ENCODE data around the gene APRT. TPM values are rescaled to one million over a fixed set of nuclear protein-coding genes. Genes with fewer than 3 reads are reported as not detected.

The APRT gene
- total RNA-seq, 2 experiments from 2014 or later: 153 to 154 TPM

- TF ChIP-seq CTCF (IDR thresholded peaks at IDR 0.05): no peak
- ChIA-PET POLR2A (no interaction called here), CTCF (no interaction called here)
- Mint-ChIP-seq H3K27me3 (no peaks in the 10 kb centered on the region), H3K9me3 (no peaks in the 10 kb centered on the region), H3K4me3 (no peak overlapping the region), H3K27ac (no peak overlapping the region), H3K4me1 (ENCODE audit: low read depth) (no peaks in the 10 kb centered on the region), H3K36me3 (ENCODE audit: low read depth) (peaks cover 10% of the 10 kb centered on the region)
- no peak overlapping the region for H3K27ac ChIP-seq (ENCODE audit: low read depth in 1 of 2, low read length in 2 of 2)
- intact Hi-C loops (cut with DNase I, micrococcal nuclease): no loop called here
- H3K4me3 ChIP-seq (ENCODE audit: low read length): no peak overlapping the region
- DNase-seq (no peak), ATAC-seq (ENCODE audit: poor library complexity) (no peak)
- no peaks in the 10 kb centered on the region for H3K27me3 ChIP-seq (ENCODE audit: control insufficient read depth in 1 of 2, insufficient read depth in 2 of 2, low read length in 2 of 2)
- no peaks in the 10 kb centered on the region for H3K9me3 ChIP-seq (ENCODE audit: control insufficient read depth in 1 of 2, insufficient read depth in 1 of 2, low read length in 2 of 2)
- H3K4me1 ChIP-seq (ENCODE audit: insufficient read depth, low read length): no peaks in the 10 kb centered on the region
- H3K36me3 ChIP-seq (ENCODE audit: insufficient read depth, low read length): peaks cover 30% of the 10 kb centered on the region
Observed at GRCh38 chr16:88842806-88843205, 31.1 kb upstream of the APRT start.

- POLR2A ChIA-PET: no interaction called here
- DNase-seq (no peak), ATAC-seq (ENCODE audit: poor library complexity) (no peak)
- H3K4me3 ChIP-seq (ENCODE audit: low read length): no peak overlapping the region
- no peaks in the 10 kb centered on the region for H3K27me3 ChIP-seq (ENCODE audit: control insufficient read depth in 1 of 2, insufficient read depth in 2 of 2, low read length in 2 of 2)
- no peaks in the 10 kb centered on the region for H3K27me3 Mint-ChIP-seq
- intact Hi-C loops (cut with DNase I, micrococcal nuclease): no loop called here
- peaks cover 10% of the 10 kb centered on the region for H3K36me3 Mint-ChIP-seq (ENCODE audit: low read depth)
- peaks cover 27% of the 10 kb centered on the region for H3K36me3 ChIP-seq (ENCODE audit: insufficient read depth, low read length)
- H3K9me3 Mint-ChIP-seq: no peaks in the 10 kb centered on the region
- H3K4me1 ChIP-seq (ENCODE audit: insufficient read depth, low read length): no peaks in the 10 kb centered on the region
- H3K27ac Mint-ChIP-seq: no peak overlapping the region
- no peak overlapping the region for H3K4me3 Mint-ChIP-seq
- H3K27ac ChIP-seq (ENCODE audit: low read depth in 1 of 2, low read length in 2 of 2): no peak overlapping the region
- TF ChIP-seq CTCF (IDR thresholded peaks at IDR 0.05): no peak
- CTCF ChIA-PET: no interaction called here
- no peaks in the 10 kb centered on the region for H3K4me1 Mint-ChIP-seq (ENCODE audit: low read depth)
- no peaks in the 10 kb centered on the region for H3K9me3 ChIP-seq (ENCODE audit: control insufficient read depth in 1 of 2, insufficient read depth in 1 of 2, low read length in 2 of 2)
Observed at GRCh38 chr16:88842308-88842756, 30.6 kb upstream of the APRT start.

- no peaks in the 10 kb centered on the region for H3K9me3 ChIP-seq (ENCODE audit: control insufficient read depth in 1 of 2, insufficient read depth in 1 of 2, low read length in 2 of 2)
- Mint-ChIP-seq H3K36me3 (ENCODE audit: low read depth) (peaks cover 10% of the 10 kb centered on the region), H3K4me1 (ENCODE audit: low read depth) (no peaks in the 10 kb centered on the region), H3K4me3 (no peak overlapping the region), H3K27ac (no peak overlapping the region), H3K27me3 (no peaks in the 10 kb centered on the region), H3K9me3 (no peaks in the 10 kb centered on the region)
- intact Hi-C loops (cut with DNase I, micrococcal nuclease): no loop called here
- ChIA-PET POLR2A (no interaction called here), CTCF (no interaction called here)
- H3K27me3 ChIP-seq (ENCODE audit: control insufficient read depth in 1 of 2, insufficient read depth in 2 of 2, low read length in 2 of 2): no peaks in the 10 kb centered on the region
- no peak overlapping the region for H3K4me3 ChIP-seq (ENCODE audit: low read length)
- no peaks in the 10 kb centered on the region for H3K4me1 ChIP-seq (ENCODE audit: insufficient read depth, low read length)
- H3K27ac ChIP-seq (ENCODE audit: low read depth in 1 of 2, low read length in 2 of 2): no peak overlapping the region
- DNase-seq (no peak), ATAC-seq (ENCODE audit: poor library complexity) (no peak)
- H3K36me3 ChIP-seq (ENCODE audit: insufficient read depth, low read length): peaks cover 27% of the 10 kb centered on the region
- no peak for TF ChIP-seq CTCF (IDR thresholded peaks at IDR 0.05)
Observed at GRCh38 chr16:88841521-88842307, 30.0 kb upstream of the APRT start.
